Skeletal muscle tissue (tissue), 4 donors: ENCODE data around the gene AMELX. TPM values are rescaled to one million over a fixed set of nuclear protein-coding genes. Genes with fewer than 3 reads are reported as not detected.

Experiments used
- H3K27ac ChIP-seq: one replicate; pipeline ENCODE4 v1.7.0; 2013; ENCODE audit warnings: mild to moderate bottlenecking, low read depth, low read length, inconsistent platforms
- H3K27me3 ChIP-seq, 3 donors: one replicate each; pipeline ENCODE4 v1.7.0; 2013; ENCODE audit warnings: low read length in 3 of 3; ENCODE audit not compliant: control insufficient read depth in 3 of 3, insufficient read depth in 3 of 3
- H3K36me3 ChIP-seq, 3 donors: one replicate each; pipeline ENCODE4 v1.7.0; 2013; ENCODE audit warnings: low read length in 3 of 3; ENCODE audit not compliant: control insufficient read depth in 3 of 3, insufficient read depth in 3 of 3
- H3K4me1 ChIP-seq, 3 donors: one replicate each; pipeline ENCODE4 v1.7.0; 2013; ENCODE audit warnings: low read length in 3 of 3, mild to moderate bottlenecking in 3 of 3; ENCODE audit not compliant: control insufficient read depth in 3 of 3, insufficient read depth in 3 of 3
- H3K4me3 ChIP-seq, 3 donors: one replicate each; pipeline ENCODE4 v1.7.0; 2013; ENCODE audit warnings: low read length in 3 of 3
- H3K9ac ChIP-seq, 3 donors: one replicate each; pipeline ENCODE4 v1.7.0; 2013; ENCODE audit warnings: low read length in 3 of 3, mild to moderate bottlenecking in 3 of 3, moderate library complexity in 2 of 3, low read depth in 1 of 3
- H3K9me3 ChIP-seq, 3 donors: one replicate each; pipeline ENCODE4 v1.7.0; 2013; ENCODE audit warnings: low read length in 3 of 3; ENCODE audit not compliant: control insufficient read depth in 3 of 3
- total RNA-seq: library from RNA; depleted of rRNA; stranded (reverse); fragments of >200 nt; gene quantifications from one replicate; pipeline ENCODE4 v1.2.3, GENCODE V29; 2014
- donor health status: Osteomylitis.

Gene AMELX
- total RNA-seq, 1 donor from 2014 or later = not detected

- H3K36me3 ChIP-seq = no peaks in the 10 kb centered on the region
- no peaks in the 10 kb centered on the region for H3K9me3 ChIP-seq
- H3K9ac ChIP-seq = no peak overlapping the region
- no peak overlapping the region for H3K4me3 ChIP-seq
- no peaks in the 10 kb centered on the region for H3K27me3 ChIP-seq
- no peaks in the 10 kb centered on the region for H3K4me1 ChIP-seq
- no peak overlapping the region for H3K27ac ChIP-seq
These were observed 2.8 kb downstream of the AMELX start for GRCh38 chrX:11296051-11296450.

- Histone ChIP-seq H3K27ac (no peak overlapping the region), H3K9ac (no peak overlapping the region), H3K36me3 (no peaks in the 10 kb centered on the region), H3K27me3 (no peaks in the 10 kb centered on the region), H3K4me1 (no peaks in the 10 kb centered on the region), H3K9me3 (no peaks in the 10 kb centered on the region), H3K4me3 (no peak overlapping the region)
These were observed 5.4 kb downstream of the AMELX start for GRCh38 chrX:11298600-11298999.

- no peaks in the 10 kb centered on the region for H3K27me3 ChIP-seq
- no peaks in the 10 kb centered on the region for H3K36me3 ChIP-seq
- peaks cover 0 to 6% (median 0%) of the 10 kb centered on the region in 3 donors for H3K4me1 ChIP-seq
- H3K9ac ChIP-seq = no peak overlapping the region
- no peak overlapping the region for H3K4me3 ChIP-seq
- H3K9me3 ChIP-seq = no peaks in the 10 kb centered on the region
- H3K27ac ChIP-seq = no peak overlapping the region
These were observed 11.6 kb downstream of the AMELX start for GRCh38 chrX:11304829-11305228.

GRCh38 chrX:11305641-11306040 is 12.4 kb downstream of the AMELX start:
- Histone ChIP-seq H3K9ac (no peak overlapping the region), H3K4me3 (no peak overlapping the region), H3K27ac (no peak overlapping the region), H3K4me1 (peaks cover 0 to 6% (median 0%) of the 10 kb centered on the region in 3 donors), H3K27me3 (no peaks in the 10 kb centered on the region), H3K36me3 (no peaks in the 10 kb centered on the region), H3K9me3 (no peaks in the 10 kb centered on the region)

- Histone ChIP-seq H3K27me3 (no peaks in the 10 kb centered on the region), H3K9me3 (no peaks in the 10 kb centered on the region), H3K4me3 (peak overlapping the region in 1 of 3 donors; percentile 41), H3K27ac (no peak overlapping the region), H3K4me1 (peaks cover 0 to 6% (median 0%) of the 10 kb centered on the region in 3 donors), H3K9ac (peak overlapping the region in 1 of 3 donors; percentile 33), H3K36me3 (no peaks in the 10 kb centered on the region)
These were observed 16.0 kb downstream of the AMELX start for GRCh38 chrX:11309220-11309619.

- H3K9me3 ChIP-seq = no peaks in the 10 kb centered on the region
These were observed 18.5 kb downstream of the AMELX start for GRCh38 chrX:11311706-11312105.

GRCh38 chrX:11319806-11320520 is 26.8 kb downstream of the AMELX start:
- no peaks in the 10 kb centered on the region for H3K4me1 ChIP-seq
- no peak overlapping the region for H3K4me3 ChIP-seq
- H3K9ac ChIP-seq = no peak overlapping the region
- H3K9me3 ChIP-seq = peaks cover 0 to 4% (median 0%) of the 10 kb centered on the region in 3 donors
- H3K27me3 ChIP-seq = no peaks in the 10 kb centered on the region
- no peaks in the 10 kb centered on the region for H3K36me3 ChIP-seq
- no peak overlapping the region for H3K27ac ChIP-seq

More at GRCh38 chrX:11311706-11312105, 18.5 kb downstream of the AMELX start:
- Histone ChIP-seq H3K36me3 (no peaks in the 10 kb centered on the region), H3K27ac (no peak overlapping the region), H3K27me3 (no peaks in the 10 kb centered on the region), H3K4me3 (no peak overlapping the region), H3K4me1 (peaks cover 0 to 6% (median 0%) of the 10 kb centered on the region in 3 donors), H3K9ac (no peak overlapping the region)

- H3K36me3 ChIP-seq = no peaks in the 10 kb centered on the region
- H3K9me3 ChIP-seq = peaks cover 0 to 4% (median 0%) of the 10 kb centered on the region in 3 donors
- no peak overlapping the region for H3K4me3 ChIP-seq
- no peak overlapping the region for H3K27ac ChIP-seq
- H3K4me1 ChIP-seq = no peaks in the 10 kb centered on the region
- no peaks in the 10 kb centered on the region for H3K27me3 ChIP-seq
- no peak overlapping the region for H3K9ac ChIP-seq
These were observed 28.8 kb downstream of the AMELX start for GRCh38 chrX:11321986-11322385.

GRCh38 chrX:11328134-11328533 is 34.9 kb downstream of the AMELX start:
- H3K9me3 ChIP-seq = peaks cover 0 to 4% (median 0%) of the 10 kb centered on the region in 3 donors
- H3K27ac ChIP-seq = no peak overlapping the region
- H3K9ac ChIP-seq = no peak overlapping the region
- no peaks in the 10 kb centered on the region for H3K36me3 ChIP-seq
- H3K4me1 ChIP-seq = no peaks in the 10 kb centered on the region
- no peaks in the 10 kb centered on the region for H3K27me3 ChIP-seq
- no peak overlapping the region for H3K4me3 ChIP-seq

- H3K4me1 ChIP-seq = no peaks in the 10 kb centered on the region
- H3K27ac ChIP-seq = no peak overlapping the region
- H3K9me3 ChIP-seq = peaks cover 0 to 3% (median 0%) of the 10 kb centered on the region in 3 donors
- no peaks in the 10 kb centered on the region for H3K27me3 ChIP-seq
- no peak overlapping the region for H3K4me3 ChIP-seq
- H3K9ac ChIP-seq = no peak overlapping the region
- H3K36me3 ChIP-seq = no peaks in the 10 kb centered on the region
These were observed 35.8 kb downstream of the AMELX start for GRCh38 chrX:11329021-11329420.
